Measurements from ENCODE around the gene BTD.

The BTD gene

GRCh38 chr3:15673536-15673935 is 72.0 kb downstream of the BTD start:
- DNase-seq: no peak

- DNase-seq: no peak
Measured at GRCh38 chr3:15676259-15676658, 74.7 kb downstream of the BTD start.

GRCh38 chr3:15679306-15679705 is 77.8 kb downstream of the BTD start:
- DNase-seq: no peak

GRCh38 chr3:15681668-15682067 is 80.1 kb downstream of the BTD start:
- DNase-seq: no peak

- no peak for DNase-seq
Measured at GRCh38 chr3:15682561-15683185, 81.1 kb downstream of the BTD start.

GRCh38 chr3:15683253-15683652 is 81.7 kb downstream of the BTD start:
- DNase-seq: no peak

- no peak for DNase-seq
Measured at GRCh38 chr3:15685927-15686326, 84.4 kb downstream of the BTD start.

GRCh38 chr3:15690230-15690629 is 88.7 kb downstream of the BTD start:
- DNase-seq: no peak

GRCh38 chr3:15690748-15691147 is 89.2 kb downstream of the BTD start:
- no peak for DNase-seq

- DNase-seq: no peak
Measured at GRCh38 chr3:15693355-15693754, 91.8 kb downstream of the BTD start.

- no peak for DNase-seq
Measured at GRCh38 chr3:15694628-15695027, 93.1 kb downstream of the BTD start.

All from NCI-H226 (cell line).